Ishikawa (cell line): ENCODE measurements around the gene STK17B.

ENCODE experiments used
- CEBPB ChIP-seq: IDR thresholded peaks from 2 replicates; pipeline ENCODE4 v1.6.1; 2012
- CREB1 ChIP-seq: IDR thresholded peaks from 2 replicates; pipeline ENCODE4 v1.6.1; 2012; ENCODE audit warnings: low read depth
- EGR1 ChIP-seq: IDR thresholded peaks from 2 replicates; pipeline ENCODE4 v1.6.1; 2012
- EP300 ChIP-seq: IDR thresholded peaks from 2 replicates; pipeline ENCODE4 v1.6.1; 2012; ENCODE audit warnings: borderline replicate concordance
- FOXM1 ChIP-seq: IDR thresholded peaks from 2 replicates; pipeline ENCODE4 v1.6.1; 2012; ENCODE audit warnings: low read depth, borderline replicate concordance
- NFIC ChIP-seq: IDR thresholded peaks from 2 replicates; pipeline ENCODE4 v1.6.1; 2012
- RAD21 ChIP-seq: IDR thresholded peaks from 2 replicates; pipeline ENCODE4 v1.6.1; 2012; ENCODE audit warnings: low read depth
- TAF1 ChIP-seq: IDR thresholded peaks from 2 replicates; pipeline ENCODE4 v1.6.1; 2012; ENCODE audit warnings: low read depth, mild to moderate bottlenecking
- TCF12 ChIP-seq: IDR thresholded peaks from 2 replicates; pipeline ENCODE4 v1.6.1; 2012; ENCODE audit warnings: low read depth
- TEAD4 ChIP-seq: IDR thresholded peaks from 2 replicates; pipeline ENCODE4 v1.6.1; 2012
- YY1 ChIP-seq: IDR thresholded peaks from 2 replicates; pipeline ENCODE4 v1.6.1; 2012; ENCODE audit warnings: low read depth
- ZBTB7A ChIP-seq: IDR thresholded peaks from 2 replicates; pipeline ENCODE4 v1.6.1; 2012; ENCODE audit warnings: low read depth
- TF ChIP-seq, protein P1 (sequence below): IDR thresholded peaks from 2 replicates; pipeline ENCODE4 v1.6.1; 2012; ENCODE audit warnings: low read depth, mild to moderate bottlenecking
- TF ChIP-seq, protein P2 (sequence below): IDR thresholded peaks from 2 replicates; pipeline ENCODE4 v1.6.1; 2012
- TF ChIP-seq, protein P3 (sequence below): IDR thresholded peaks from 2 replicates; pipeline ENCODE4 v1.6.1; 2012

STK17B gene

DNA sequence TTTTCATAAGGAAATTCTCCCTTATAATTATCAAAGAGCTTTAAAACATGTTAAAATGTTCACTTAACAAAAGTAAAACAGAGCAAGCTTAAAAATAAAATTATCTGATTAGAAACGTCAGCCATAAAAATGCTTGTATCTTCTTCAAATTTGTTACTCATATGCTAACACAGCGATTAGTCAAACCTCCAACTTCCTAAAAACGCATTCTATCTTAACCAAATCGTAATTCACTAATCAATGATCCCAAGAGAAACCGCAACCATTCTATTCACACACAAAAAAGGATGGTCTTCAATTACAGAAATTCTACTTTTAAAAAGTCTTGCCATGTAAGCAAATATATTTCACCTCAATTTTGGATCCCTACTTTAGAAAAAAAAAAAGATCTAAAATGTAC is 1.9 kb downstream of the STK17B start:
- TF ChIP-seq FOXM1 (no peak), ZBTB7A (no peak), TEAD4 (no peak), TAF1 (no peak), RAD21 (no peak), CEBPB (no peak)
- TF ChIP-seq, protein P1, sequence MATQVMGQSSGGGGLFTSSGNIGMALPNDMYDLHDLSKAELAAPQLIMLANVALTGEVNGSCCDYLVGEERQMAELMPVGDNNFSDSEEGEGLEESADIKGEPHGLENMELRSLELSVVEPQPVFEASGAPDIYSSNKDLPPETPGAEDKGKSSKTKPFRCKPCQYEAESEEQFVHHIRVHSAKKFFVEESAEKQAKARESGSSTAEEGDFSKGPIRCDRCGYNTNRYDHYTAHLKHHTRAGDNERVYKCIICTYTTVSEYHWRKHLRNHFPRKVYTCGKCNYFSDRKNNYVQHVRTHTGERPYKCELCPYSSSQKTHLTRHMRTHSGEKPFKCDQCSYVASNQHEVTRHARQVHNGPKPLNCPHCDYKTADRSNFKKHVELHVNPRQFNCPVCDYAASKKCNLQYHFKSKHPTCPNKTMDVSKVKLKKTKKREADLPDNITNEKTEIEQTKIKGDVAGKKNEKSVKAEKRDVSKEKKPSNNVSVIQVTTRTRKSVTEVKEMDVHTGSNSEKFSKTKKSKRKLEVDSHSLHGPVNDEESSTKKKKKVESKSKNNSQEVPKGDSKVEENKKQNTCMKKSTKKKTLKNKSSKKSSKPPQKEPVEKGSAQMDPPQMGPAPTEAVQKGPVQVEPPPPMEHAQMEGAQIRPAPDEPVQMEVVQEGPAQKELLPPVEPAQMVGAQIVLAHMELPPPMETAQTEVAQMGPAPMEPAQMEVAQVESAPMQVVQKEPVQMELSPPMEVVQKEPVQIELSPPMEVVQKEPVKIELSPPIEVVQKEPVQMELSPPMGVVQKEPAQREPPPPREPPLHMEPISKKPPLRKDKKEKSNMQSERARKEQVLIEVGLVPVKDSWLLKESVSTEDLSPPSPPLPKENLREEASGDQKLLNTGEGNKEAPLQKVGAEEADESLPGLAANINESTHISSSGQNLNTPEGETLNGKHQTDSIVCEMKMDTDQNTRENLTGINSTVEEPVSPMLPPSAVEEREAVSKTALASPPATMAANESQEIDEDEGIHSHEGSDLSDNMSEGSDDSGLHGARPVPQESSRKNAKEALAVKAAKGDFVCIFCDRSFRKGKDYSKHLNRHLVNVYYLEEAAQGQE = no peak

DNA sequence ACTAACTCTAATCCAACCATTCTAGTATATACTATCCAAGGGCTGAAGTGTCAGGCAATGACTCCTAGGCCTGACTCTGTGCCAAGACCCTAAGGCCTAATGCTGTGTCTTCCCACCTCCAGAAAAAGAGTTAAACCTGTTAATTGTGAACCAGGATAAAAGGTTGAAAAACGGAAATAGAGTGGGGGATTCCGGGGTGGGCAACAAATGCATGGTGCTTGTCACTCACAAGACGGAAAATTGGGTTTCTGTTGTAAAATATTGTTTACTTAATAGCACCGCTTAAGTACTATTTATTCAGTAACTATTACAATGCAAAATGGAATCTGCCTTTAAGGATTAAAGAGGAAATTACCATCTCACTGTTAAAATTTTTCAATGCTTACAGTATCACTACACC is 3.2 kb downstream of the STK17B start:
- TF ChIP-seq, protein P2, sequence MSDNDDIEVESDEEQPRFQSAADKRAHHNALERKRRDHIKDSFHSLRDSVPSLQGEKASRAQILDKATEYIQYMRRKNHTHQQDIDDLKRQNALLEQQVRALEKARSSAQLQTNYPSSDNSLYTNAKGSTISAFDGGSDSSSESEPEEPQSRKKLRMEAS = no peak
- no peak for TF ChIP-seq CEBPB
- no peak for TF ChIP-seq ZBTB7A
- TF ChIP-seq, protein P3, sequence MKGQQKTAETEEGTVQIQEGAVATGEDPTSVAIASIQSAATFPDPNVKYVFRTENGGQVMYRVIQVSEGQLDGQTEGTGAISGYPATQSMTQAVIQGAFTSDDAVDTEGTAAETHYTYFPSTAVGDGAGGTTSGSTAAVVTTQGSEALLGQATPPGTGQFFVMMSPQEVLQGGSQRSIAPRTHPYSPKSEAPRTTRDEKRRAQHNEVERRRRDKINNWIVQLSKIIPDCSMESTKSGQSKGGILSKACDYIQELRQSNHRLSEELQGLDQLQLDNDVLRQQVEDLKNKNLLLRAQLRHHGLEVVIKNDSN = no peak
- no peak for TF ChIP-seq FOXM1
- no peak for TF ChIP-seq YY1
- no peak for TF ChIP-seq CREB1
- TF ChIP-seq, protein P1 = no peak

DNA sequence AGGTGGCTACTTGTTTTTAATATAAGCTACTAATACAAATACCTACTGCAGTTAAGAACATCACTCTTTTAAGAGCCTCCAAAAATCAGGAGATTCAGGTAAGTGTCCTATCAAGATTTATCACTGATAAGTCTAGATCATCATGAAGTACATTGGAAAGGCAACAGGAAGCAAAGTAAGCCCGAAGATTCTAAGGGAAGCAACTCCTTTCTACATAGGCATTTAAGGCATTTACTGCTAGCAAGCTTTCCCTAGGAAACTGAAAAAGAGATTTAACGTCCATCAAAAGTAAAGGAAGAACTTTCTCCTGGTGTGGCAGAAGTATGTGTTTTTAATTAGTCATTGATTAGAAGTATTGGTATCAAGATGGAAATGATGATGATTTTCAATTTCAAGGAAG is 3.7 kb downstream of the STK17B start:
- TF ChIP-seq, protein P1 = no peak
- TF ChIP-seq FOXM1 (no peak), EP300 (no peak), TEAD4 (no peak), NFIC (no peak), CEBPB (no peak), EGR1 (no peak), ZBTB7A (no peak), TCF12 (no peak), YY1 (no peak)
- TF ChIP-seq, protein P3 = no peak
- TF ChIP-seq, protein P2 = no peak

DNA sequence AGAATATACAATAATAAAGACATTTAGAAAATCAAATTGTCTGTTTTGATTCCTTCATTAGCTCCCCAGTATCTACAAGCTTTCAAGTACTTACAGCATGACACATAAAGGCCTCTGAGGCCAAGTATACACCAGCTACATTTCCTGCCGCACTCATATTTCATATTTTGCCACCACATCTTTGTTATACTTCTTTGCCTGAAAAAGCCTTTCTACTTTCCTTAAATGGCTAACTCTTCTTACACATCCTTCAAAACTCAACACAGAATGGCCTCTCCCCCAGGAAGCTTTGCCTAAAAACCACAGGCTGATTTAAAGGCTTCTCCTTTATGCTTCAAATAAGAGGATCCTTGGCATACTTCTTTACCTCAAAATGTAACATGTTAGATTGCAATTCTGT is 4.5 kb downstream of the STK17B start:
- no peak for TF ChIP-seq NFIC
- TF ChIP-seq CEBPB = no peak
- TF ChIP-seq, protein P3 = no peak
- no peak for TF ChIP-seq TCF12
- TF ChIP-seq CREB1 = no peak
- TF ChIP-seq FOXM1 = no peak
- no peak for TF ChIP-seq TAF1
- no peak for TF ChIP-seq RAD21
- TF ChIP-seq, protein P1 = no peak
- TF ChIP-seq EP300 = no peak
- no peak for TF ChIP-seq YY1
- TF ChIP-seq EGR1 = no peak
- no peak for TF ChIP-seq TEAD4
- no peak for TF ChIP-seq ZBTB7A
- TF ChIP-seq, protein P2 = no peak
